GM18505 (cell line): ENCODE measurements around the gene PBX1.

Source experiments
- ATAC-seq: cut with Tn5 transposase; IDR thresholded peaks from one replicate; pipeline ENCODE4 v1.9.1; 2021; ENCODE audit not compliant: unreplicated experiment
- POLR2A ChIP-seq: IDR thresholded peaks from 4 replicates; pipeline ENCODE4 v1.6.1; 2011; ENCODE audit warnings: borderline replicate concordance; ENCODE audit not compliant: insufficient read depth, insufficient read length; ENCODE audit errors: extremely low read depth

The PBX1 gene

DNA sequence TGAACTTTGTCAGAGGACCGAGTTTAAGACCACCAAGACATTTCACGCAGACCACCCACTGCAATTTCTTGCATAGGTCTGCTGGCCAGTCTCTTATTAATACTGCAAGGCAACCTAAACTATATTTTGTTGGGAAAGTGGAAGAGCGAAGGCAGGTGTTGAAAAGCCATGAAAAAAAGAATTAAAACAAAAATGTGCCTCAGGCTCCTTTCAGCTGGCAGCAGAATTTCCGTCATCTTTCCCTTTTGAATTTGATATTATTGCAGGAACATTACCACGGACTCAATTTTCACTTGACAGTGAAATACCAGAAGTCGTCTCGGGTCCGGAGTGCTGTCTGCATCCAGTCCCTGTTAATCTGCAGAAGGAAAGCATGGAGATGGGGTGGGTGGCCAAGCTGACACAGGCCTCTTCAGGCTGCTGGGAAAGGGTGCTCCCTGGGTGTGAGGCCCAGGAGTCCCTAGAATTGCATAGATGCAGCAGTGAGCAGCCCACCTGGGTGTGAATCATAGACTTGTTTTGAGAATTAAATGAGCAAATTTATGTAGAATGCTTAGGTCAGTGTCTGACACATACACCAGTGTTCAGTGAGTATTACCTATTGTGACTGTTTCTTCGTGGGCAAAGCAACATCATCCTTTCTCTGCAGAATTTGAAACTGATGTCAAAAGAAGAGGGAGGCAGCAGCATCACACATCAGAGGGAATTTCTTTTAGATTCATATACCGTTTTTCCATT, 150.7 kb downstream of the PBX1 start:
- no peak for TF ChIP-seq POLR2A
- ATAC-seq = no peak

DNA sequence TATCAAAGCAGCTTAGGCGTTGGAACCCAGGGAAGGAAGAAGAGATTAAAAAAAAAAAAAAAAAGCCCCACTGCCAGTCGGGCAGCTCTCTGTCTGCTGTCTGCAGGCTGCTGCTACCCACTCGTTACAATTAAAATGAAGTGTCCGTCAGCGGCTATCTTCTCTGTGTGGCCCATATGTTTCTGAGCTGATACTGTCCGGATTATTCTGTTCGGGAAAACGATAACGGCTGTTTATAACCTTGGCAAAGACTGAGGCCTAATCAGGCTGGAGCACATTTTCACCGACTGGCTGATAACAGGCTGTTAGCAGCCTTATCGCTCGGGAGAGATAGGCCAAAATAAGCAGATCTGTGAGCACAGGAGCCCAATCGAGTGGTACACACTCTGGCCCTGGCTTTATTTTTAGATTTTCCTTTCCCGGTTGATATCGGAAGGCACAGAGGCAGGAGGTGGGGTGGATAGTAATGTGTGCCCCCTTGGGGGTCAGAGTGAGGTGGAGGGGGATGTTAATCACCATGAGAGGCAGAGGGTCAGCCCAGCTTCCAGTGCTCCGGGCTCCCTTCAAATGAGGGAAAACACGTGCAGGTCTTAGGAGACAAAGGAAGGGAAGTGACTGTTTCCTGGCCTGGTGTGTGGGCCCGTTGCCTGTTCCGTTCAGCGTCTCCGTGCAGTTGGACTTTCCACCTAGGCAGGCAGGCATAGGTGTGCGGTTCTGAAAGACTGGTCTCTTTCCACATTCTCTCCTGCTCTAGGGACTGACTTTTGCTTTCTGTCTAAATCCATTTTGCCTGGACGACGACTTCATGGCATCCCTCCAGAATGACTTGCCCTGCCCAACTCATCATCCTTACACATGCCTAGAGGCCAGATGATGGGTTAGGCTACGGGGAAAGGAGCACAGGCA, 153.4 kb downstream of the PBX1 start:
- ATAC-seq = no peak
- TF ChIP-seq POLR2A = no peak

DNA sequence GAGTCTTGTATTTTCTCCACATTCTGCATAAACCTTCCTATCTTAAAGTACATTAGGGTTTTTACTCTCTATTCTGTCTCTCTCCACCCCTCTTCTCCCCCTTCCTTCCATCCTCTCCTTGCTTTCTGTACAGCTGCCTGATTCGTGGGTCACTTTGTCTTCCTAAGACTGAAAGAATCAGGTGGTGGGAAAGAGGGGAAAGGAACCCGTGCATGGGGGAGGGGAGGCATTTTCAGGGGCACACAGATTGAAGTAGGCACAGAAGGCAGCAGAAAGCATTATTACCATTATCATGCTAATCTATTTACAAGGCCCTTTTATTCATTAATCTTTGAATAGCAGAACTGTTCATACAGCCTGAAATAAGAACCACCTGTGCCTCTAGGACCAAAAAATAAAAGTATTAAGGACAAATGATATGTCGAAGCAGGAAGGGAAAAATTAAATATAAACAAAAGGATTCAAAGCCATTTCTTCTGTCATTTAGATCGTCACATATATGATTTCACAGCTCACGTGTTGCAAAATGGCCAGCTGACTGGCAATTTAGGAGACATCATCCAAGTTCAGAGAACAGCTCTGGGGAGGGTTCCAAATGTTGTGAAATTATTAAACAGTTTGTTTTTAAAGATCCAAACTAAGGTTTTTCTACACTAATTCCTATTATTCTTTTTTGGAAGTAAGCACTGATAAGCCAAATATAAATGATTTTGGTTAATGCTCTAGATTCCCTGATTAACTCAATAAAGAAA, 154.6 kb downstream of the PBX1 start:
- no peak for TF ChIP-seq POLR2A
- ATAC-seq = no peak

DNA sequence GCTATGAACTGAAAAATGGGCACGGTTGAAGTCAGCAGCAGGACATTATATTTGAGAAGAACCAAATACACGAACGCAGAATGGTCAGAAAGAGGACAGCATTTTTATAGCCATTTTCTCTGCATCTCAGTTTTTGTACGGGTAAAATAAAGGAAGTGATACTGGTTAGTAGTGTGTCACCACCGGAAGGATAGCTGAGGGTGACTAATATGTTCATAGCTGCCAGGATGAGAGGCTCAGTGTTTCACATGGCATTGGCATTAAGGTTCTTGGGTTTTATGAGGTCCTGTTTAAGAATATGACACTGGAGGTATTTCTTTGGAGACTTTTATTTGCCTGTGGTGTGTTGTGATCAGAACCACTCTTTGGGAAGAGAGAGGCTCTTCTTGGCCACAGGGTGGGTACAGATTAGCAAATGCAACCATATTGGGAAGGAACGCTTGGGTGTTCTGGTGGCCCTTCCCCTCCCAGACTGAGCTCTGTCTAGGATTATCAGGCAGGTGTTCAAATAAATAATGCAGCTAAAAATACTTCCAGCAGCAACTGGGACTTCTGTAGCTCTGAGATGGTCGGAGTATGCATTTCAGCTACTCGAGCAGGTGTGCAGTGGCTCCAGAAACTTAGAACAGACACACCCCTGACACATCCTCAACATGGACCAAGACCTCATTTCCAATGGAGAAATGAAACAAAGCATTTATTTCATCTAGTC, 158.2 kb downstream of the PBX1 start:
- no peak for TF ChIP-seq POLR2A
- peak; percentile 99 for ATAC-seq

DNA sequence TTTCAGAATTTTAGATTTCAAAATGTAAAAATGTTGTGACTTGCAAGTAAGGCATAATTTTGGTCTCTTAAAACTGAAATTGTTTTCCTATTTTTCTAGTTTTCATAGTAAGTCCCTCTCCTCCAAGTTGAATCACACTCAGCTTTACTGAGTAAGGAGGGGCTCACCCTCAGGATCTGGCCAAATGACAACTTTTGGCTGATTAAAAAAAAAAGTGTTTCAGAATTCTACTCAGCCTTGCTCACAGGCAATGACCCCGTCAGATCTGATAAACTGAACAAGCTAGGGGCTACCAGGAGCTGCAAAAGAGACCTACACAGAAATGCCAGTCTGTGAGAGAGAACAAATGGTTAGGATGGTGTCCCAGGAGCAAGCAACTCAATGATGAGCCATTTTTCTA, 159.8 kb downstream of the PBX1 start:
- ATAC-seq = no peak
- no peak for TF ChIP-seq POLR2A

DNA sequence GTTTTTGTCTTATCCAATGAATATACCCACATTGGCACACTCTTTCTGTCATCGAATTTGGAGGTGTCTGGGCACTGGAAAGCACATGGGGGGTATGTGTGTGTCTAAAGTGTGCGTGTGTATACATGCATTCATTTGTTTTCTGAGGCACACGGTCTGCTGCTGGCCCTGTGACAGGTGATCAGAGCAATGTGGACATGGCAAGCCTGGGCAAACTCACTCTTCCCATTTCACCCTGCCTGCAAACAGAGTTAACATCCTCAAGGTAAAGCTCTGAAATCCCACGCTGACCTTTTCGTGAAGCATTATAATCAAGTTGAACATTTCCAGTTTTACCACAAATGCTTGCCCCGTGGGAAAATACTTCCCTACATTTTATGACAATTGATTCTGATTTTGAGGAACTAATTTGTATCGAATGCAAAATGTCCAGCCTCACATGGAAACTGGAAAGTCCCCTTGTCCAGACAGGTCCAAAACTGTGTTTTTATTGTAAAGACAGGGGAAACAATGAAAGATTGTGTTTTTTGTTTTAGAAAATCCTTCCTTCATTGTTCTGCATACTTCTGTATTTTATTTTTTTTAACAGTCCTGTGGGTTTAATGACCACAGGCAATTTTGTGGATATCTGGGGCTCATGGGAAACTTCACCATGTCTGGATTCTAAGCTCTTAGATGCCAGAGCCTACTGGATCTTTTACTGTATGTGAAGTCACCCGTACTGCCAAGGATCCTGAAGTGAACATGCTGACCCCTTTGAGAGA, 160.9 kb downstream of the PBX1 start:
- TF ChIP-seq POLR2A = no peak
- ATAC-seq = no peak

DNA sequence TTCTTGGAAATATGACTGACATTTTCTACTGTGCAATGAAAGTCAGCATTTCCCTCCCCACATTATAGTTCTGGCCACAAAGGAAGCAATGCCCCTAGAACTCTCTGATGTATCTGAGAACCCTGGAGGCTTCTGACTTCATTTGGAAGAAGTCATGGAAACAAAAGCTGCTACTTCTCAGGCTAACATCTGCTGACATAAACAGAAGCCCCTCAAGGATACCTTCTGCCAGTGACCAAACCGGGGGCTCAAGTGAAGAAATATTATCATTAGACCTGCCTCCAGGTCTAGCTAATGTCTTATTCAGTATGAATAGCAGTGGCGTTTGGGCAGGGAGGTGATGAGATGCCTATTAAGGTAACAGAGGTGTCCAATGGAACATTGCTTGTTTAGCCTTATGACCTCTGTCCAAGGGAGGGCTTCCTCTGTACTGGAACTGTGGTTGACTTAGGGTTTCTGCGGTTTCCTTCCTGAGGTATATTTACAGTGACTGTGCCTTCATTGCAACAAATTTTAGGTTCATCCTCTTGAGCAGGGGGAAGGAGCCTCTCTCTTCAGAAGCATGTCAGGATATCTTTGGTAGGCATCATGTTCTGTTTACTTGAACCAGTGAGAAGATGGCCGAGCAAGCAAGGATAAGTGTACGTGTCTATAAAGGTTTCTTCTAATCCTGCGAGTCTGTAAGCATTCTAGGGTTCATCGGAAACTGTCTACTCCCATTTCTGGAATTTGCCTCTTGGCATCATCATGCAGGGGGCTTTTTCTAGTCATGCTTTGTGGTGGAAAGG, 161.7 kb downstream of the PBX1 start:
- TF ChIP-seq POLR2A = no peak
- no peak for ATAC-seq

GRCh38 chr1:164721228-164721496, 162.2 kb downstream of the PBX1 start:
- no peak for ATAC-seq
- TF ChIP-seq POLR2A = no peak

- ATAC-seq = no peak
- TF ChIP-seq POLR2A = no peak
Measured at GRCh38 chr1:164723296-164723798, 164.4 kb downstream of the PBX1 start.

- no peak for ATAC-seq
- no peak for TF ChIP-seq POLR2A
Measured at GRCh38 chr1:164725401-164725800, 166.4 kb downstream of the PBX1 start.

- ATAC-seq = no peak
Measured at GRCh38 chr1:164726235-164726634, 167.3 kb downstream of the PBX1 start.

More at GRCh38 chr1:164726235-164726634, 167.3 kb downstream of the PBX1 start:
- TF ChIP-seq POLR2A = no peak
